SK-N-SH treated with all-trans-retinoic acid at 6 μM for 48 hours (cell line): Measurements from ENCODE around the gene HIVEP2.

Experiments
- ATAC-seq: fragments of 200-7000 bp; cut with Tn5 transposase; 3 replicates; pipeline ENCODE4 v1.9.1; 2020; ENCODE audit warnings: mild to moderate bottlenecking, moderate library complexity
- ARNTL ChIP-seq: fragments of 450-650 bp; formaldehyde crosslinking; IDR thresholded peaks from 2 replicates; pipeline ENCODE4 v1.5.0; 2020; ENCODE audit warnings: low read depth, mild to moderate bottlenecking, moderate library complexity, borderline replicate concordance
- BACH2 ChIP-seq: fragments of 250-450 bp; sonication (Bioruptor Pico); IDR thresholded peaks from 2 replicates; pipeline ENCODE4 v1.9.0; 2021; ENCODE audit warnings: mild to moderate bottlenecking, borderline replicate concordance
- ESRRG ChIP-seq: fragments of 250-450 bp; sonication (Bioruptor Pico); IDR thresholded peaks from 2 replicates; pipeline ENCODE4 v1.6.1; 2021; ENCODE audit warnings: mild to moderate bottlenecking
- GLIS3 ChIP-seq: fragments of 250-450 bp; sonication (Bioruptor Pico); IDR thresholded peaks from 2 replicates; pipeline ENCODE4 v1.5.0; 2020; ENCODE audit warnings: mild to moderate bottlenecking, moderate library complexity
- ISL1 ChIP-seq: fragments of 250-450 bp; sonication (Bioruptor Pico); IDR thresholded peaks from 2 replicates; pipeline ENCODE4 v2.1.2; 2022; ENCODE audit warnings: mild to moderate bottlenecking, moderate library complexity
- OSR1 ChIP-seq: fragments of 250-450 bp; sonication (Bioruptor Pico); IDR thresholded peaks from 2 replicates; pipeline ENCODE4 v1.8.0; 2022; ENCODE audit warnings: moderate library complexity, mild to moderate bottlenecking, inconsistent platforms
- PPARA ChIP-seq: fragments of 250-450 bp; sonication (Bioruptor Pico); IDR thresholded peaks from 2 replicates; pipeline ENCODE4 v1.5.0; 2020; ENCODE audit warnings: mild to moderate bottlenecking, borderline replicate concordance
- RARB ChIP-seq: fragments of 250-450 bp; sonication (Bioruptor Pico); IDR thresholded peaks from 2 replicates; pipeline ENCODE4 v1.8.0; 2021; ENCODE audit warnings: mild to moderate bottlenecking, moderate library complexity
- SNAI2 ChIP-seq: fragments of 250-450 bp; sonication (Bioruptor Pico); IDR thresholded peaks from 2 replicates; pipeline ENCODE4 v1.5.0; 2020; ENCODE audit warnings: mild to moderate bottlenecking, moderate library complexity
- TCF4 ChIP-seq: fragments of 250-450 bp; sonication (Bioruptor Pico); IDR thresholded peaks from 2 replicates; pipeline ENCODE4 v1.8.0; 2021; ENCODE audit warnings: mild to moderate bottlenecking, moderate library complexity, borderline replicate concordance
- TOX ChIP-seq: fragments of 250-450 bp; sonication (Bioruptor Pico); IDR thresholded peaks from 2 replicates; pipeline ENCODE4 v1.8.0; 2021; ENCODE audit warnings: mild to moderate bottlenecking, moderate library complexity, borderline replicate concordance
- ZC3H10 ChIP-seq: fragments of 250-450 bp; sonication (Bioruptor Pico); IDR thresholded peaks from 2 replicates; pipeline ENCODE4 v1.5.1; 2021; ENCODE audit warnings: mild to moderate bottlenecking, moderate library complexity
- ZFP3 ChIP-seq: fragments of 250-450 bp; sonication (Bioruptor Pico); IDR thresholded peaks from 2 replicates; pipeline ENCODE4 v1.5.0; 2020; ENCODE audit warnings: mild to moderate bottlenecking, moderate library complexity
- ZFP30 ChIP-seq: fragments of 450-650 bp; formaldehyde crosslinking; IDR thresholded peaks from 2 replicates; pipeline ENCODE4 v1.5.0; 2022; ENCODE audit warnings: mild to moderate bottlenecking, moderate library complexity
- ZNF565 ChIP-seq: fragments of 450-650 bp; formaldehyde crosslinking; conservative IDR thresholded peaks from 2 replicates; pipeline ENCODE4 v1.5.0; 2020; ENCODE audit warnings: low read depth, mild to moderate bottlenecking, moderate library complexity
- ZNF70 ChIP-seq: fragments of 450-650 bp; formaldehyde crosslinking; IDR thresholded peaks from 2 replicates; pipeline ENCODE4 v1.5.0; 2020; ENCODE audit warnings: mild to moderate bottlenecking, moderate library complexity
- ZNF8 ChIP-seq: fragments of 450-650 bp; formaldehyde crosslinking; IDR thresholded peaks from 2 replicates; pipeline ENCODE4 v1.5.0; 2020; ENCODE audit warnings: mild to moderate bottlenecking, moderate library complexity
- TF ChIP-seq, protein P1 (sequence below): fragments of 250-450 bp; sonication (Bioruptor Pico); IDR thresholded peaks from 2 replicates; pipeline ENCODE4 v1.5.1; 2021; ENCODE audit warnings: mild to moderate bottlenecking, moderate library complexity
- TF ChIP-seq, protein P2 (sequence below): fragments of 250-450 bp; sonication (Bioruptor Pico); IDR thresholded peaks from 2 replicates; pipeline ENCODE4 v1.5.1; 2020; ENCODE audit warnings: low read depth, mild to moderate bottlenecking, moderate library complexity
- TF ChIP-seq, protein P3 (sequence below): fragments of 250-450 bp; sonication (Bioruptor Pico); IDR thresholded peaks from 2 replicates; pipeline ENCODE4 v1.5.0; 2020; ENCODE audit warnings: mild to moderate bottlenecking, moderate library complexity
- TF ChIP-seq, protein P4 (sequence below): fragments of 250-450 bp; sonication (Bioruptor Pico); IDR thresholded peaks from 2 replicates; pipeline ENCODE4 v1.8.0; 2020; ENCODE audit warnings: mild to moderate bottlenecking, moderate library complexity, borderline replicate concordance

HIVEP2 gene

DNA sequence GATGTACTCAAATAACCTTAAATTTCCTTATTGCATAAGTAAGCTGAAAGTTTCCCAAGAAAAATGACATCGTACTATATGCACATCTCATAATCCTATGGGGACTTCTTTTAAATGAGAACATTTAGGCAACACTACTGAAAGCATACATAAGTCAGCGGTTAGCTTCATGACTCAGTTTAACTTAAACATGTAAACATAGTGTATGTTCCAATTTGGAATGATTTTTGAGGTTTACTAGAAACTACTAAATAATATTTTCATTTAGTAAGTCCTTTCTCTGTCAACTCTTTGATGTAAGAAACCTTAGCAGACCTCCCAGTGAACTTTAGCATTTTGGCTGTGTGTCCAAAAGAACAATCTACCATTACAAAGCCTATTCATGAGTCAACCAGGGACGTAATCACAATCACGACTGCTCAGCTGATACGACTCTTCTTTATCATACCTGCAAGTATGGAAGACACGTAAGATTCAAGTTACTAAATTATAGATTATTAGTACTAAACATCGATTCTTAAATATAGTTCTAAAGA, 19.3 kb downstream of the HIVEP2 start:
- TF ChIP-seq, protein P1, sequence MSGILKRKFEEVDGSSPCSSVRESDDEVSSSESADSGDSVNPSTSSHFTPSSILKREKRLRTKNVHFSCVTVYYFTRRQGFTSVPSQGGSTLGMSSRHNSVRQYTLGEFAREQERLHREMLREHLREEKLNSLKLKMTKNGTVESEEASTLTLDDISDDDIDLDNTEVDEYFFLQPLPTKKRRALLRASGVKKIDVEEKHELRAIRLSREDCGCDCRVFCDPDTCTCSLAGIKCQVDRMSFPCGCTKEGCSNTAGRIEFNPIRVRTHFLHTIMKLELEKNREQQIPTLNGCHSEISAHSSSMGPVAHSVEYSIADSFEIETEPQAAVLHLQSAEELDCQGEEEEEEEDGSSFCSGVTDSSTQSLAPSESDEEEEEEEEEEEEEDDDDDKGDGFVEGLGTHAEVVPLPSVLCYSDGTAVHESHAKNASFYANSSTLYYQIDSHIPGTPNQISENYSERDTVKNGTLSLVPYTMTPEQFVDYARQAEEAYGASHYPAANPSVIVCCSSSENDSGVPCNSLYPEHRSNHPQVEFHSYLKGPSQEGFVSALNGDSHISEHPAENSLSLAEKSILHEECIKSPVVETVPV (CRISPR knock-in tag): no peak
- TF ChIP-seq ZNF70 (CRISPR knock-in tag) (no peak), ZNF8 (CRISPR knock-in tag) (no peak), SNAI2 (CRISPR knock-in tag) (no peak), ISL1 (no peak), OSR1 (CRISPR knock-in tag) (no peak), TCF4 (CRISPR knock-in tag) (no peak), ZFP3 (CRISPR knock-in tag) (no peak)
- TF ChIP-seq, protein P2, sequence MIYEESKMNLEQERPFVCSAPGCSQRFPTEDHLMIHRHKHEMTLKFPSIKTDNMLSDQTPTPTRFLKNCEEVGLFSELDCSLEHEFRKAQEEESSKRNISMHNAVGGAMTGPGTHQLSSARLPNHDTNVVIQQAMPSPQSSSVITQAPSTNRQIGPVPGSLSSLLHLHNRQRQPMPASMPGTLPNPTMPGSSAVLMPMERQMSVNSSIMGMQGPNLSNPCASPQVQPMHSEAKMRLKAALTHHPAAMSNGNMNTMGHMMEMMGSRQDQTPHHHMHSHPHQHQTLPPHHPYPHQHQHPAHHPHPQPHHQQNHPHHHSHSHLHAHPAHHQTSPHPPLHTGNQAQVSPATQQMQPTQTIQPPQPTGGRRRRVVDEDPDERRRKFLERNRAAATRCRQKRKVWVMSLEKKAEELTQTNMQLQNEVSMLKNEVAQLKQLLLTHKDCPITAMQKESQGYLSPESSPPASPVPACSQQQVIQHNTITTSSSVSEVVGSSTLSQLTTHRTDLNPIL (CRISPR knock-in tag): no peak
- TF ChIP-seq, protein P3, sequence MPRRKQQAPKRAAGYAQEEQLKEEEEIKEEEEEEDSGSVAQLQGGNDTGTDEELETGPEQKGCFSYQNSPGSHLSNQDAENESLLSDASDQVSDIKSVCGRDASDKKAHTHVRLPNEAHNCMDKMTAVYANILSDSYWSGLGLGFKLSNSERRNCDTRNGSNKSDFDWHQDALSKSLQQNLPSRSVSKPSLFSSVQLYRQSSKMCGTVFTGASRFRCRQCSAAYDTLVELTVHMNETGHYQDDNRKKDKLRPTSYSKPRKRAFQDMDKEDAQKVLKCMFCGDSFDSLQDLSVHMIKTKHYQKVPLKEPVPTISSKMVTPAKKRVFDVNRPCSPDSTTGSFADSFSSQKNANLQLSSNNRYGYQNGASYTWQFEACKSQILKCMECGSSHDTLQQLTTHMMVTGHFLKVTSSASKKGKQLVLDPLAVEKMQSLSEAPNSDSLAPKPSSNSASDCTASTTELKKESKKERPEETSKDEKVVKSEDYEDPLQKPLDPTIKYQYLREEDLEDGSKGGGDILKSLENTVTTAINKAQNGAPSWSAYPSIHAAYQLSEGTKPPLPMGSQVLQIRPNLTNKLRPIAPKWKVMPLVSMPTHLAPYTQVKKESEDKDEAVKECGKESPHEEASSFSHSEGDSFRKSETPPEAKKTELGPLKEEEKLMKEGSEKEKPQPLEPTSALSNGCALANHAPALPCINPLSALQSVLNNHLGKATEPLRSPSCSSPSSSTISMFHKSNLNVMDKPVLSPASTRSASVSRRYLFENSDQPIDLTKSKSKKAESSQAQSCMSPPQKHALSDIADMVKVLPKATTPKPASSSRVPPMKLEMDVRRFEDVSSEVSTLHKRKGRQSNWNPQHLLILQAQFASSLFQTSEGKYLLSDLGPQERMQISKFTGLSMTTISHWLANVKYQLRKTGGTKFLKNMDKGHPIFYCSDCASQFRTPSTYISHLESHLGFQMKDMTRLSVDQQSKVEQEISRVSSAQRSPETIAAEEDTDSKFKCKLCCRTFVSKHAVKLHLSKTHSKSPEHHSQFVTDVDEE: no peak
- ATAC-seq: no peak

DNA sequence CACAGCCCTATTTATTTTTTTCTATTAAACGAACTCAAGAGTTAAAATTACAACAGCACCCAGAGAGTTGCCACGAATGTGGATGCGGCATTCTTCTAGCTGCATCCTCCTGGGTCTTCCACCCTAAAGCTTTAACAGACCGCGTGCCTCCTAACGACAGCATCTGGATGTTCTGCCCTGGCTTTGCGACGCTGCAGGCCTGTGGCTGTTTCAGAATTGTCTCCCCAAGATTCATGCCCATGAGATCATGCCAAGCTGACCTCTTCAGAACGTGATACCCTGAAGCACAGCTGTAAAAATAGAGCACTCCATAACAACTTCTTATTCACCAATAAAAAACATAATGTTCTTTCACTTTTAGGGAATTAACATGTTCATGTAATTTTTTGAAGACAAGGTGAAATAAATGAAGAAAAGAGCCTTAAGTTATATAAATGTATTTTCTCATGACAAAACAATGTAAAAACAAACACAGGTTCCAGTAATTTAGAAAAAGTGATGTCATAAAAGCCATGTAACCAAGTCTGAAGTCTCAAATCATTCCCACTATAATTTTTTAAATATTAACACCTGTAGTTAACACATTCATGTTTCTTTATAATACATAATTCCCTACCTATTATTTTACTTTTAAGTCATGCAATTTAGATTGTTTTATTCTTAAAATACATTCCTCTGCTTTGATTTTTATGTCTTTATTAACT, 26.5 kb downstream of the HIVEP2 start:
- no peak for ATAC-seq
- TF ChIP-seq PPARA: no peak
- no peak for TF ChIP-seq BACH2
- TF ChIP-seq ZFP30 (CRISPR knock-in tag): no peak
- no peak for TF ChIP-seq ZC3H10 (CRISPR knock-in tag)

DNA sequence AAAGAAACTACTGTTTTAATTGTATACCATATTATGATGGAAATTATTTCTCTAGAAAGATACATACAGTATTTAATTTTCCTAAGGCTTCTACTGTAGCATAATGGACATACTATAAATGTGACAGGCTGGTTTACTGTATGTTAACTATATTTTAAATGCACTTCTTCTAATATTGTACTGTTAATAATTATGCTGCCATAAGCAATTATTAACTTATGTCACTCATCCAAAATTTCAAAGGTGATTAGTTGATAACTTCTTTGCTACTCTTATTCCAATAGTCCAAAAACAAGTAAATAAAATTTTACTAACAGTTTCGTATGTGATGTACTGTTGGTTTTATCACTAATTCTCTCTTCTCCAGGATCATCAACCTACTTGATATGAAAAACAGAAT, 28.1 kb downstream of the HIVEP2 start:
- ATAC-seq: no peak
- TF ChIP-seq ESRRG (CRISPR knock-in tag): no peak
- TF ChIP-seq ISL1: no peak
- no peak for TF ChIP-seq OSR1 (CRISPR knock-in tag)
- TF ChIP-seq, protein P1 (CRISPR knock-in tag): no peak
- TF ChIP-seq RARB (CRISPR knock-in tag): no peak
- no peak for TF ChIP-seq ARNTL (CRISPR knock-in tag)
- TF ChIP-seq BACH2: no peak
- TF ChIP-seq GLIS3: no peak
- no peak for TF ChIP-seq TOX (CRISPR knock-in tag)
- TF ChIP-seq ZNF565 (CRISPR knock-in tag): no peak
- TF ChIP-seq, protein P4, sequence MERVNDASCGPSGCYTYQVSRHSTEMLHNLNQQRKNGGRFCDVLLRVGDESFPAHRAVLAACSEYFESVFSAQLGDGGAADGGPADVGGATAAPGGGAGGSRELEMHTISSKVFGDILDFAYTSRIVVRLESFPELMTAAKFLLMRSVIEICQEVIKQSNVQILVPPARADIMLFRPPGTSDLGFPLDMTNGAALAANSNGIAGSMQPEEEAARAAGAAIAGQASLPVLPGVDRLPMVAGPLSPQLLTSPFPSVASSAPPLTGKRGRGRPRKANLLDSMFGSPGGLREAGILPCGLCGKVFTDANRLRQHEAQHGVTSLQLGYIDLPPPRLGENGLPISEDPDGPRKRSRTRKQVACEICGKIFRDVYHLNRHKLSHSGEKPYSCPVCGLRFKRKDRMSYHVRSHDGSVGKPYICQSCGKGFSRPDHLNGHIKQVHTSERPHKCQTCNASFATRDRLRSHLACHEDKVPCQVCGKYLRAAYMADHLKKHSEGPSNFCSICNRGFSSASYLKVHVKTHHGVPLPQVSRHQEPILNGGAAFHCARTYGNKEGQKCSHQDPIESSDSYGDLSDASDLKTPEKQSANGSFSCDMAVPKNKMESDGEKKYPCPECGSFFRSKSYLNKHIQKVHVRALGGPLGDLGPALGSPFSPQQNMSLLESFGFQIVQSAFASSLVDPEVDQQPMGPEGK: no peak
- TF ChIP-seq ZNF8 (CRISPR knock-in tag): no peak
- TF ChIP-seq, protein P3: no peak
- TF ChIP-seq ZFP3 (CRISPR knock-in tag): no peak
